ENCODE results near the gene MRPL44.

The MRPL44 gene

DNA sequence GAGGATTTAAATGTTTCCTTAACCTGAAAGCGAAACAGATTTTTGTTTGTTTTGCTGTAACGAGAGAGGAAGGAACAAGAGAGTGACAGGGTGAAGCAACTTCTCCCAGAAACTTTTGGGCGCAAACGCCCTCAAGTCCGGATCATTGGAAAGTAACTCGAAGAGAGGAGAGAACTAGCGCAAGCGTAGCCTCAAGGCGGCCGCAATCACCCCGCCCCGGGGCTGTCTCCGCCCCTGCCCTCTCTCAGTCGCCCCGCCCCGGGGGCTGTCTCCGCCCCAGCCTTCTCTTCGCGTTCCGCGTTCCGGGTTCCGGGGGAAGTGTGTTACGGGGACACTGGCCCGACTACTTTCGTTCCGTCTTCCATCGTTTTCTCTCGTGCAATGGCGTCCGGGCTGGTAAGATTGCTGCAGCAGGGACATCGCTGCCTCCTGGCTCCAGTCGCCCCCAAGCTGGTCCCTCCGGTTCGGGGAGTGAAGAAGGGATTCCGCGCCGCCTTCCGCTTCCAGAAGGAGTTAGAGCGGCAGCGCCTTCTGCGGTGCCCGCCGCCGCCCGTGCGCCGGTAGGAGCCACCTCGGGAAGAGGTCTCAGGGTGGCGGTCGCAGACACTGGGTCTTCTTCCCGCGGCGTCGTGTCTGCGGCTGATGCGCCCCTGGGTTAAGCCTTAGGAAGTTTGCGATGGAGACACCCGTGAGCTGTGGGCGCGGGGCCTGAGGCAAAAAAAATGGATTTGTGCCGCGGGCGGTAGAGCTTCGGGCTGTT is at the start of gene MRPL44:
Gene MRPL44 (plus strand): TSS at position 372 of the 760 bp plus-strand sequence. CDS start 10 bp downstream, at position 382.
- DNase-seq, result peak; percentile 95 to 96

DNA sequence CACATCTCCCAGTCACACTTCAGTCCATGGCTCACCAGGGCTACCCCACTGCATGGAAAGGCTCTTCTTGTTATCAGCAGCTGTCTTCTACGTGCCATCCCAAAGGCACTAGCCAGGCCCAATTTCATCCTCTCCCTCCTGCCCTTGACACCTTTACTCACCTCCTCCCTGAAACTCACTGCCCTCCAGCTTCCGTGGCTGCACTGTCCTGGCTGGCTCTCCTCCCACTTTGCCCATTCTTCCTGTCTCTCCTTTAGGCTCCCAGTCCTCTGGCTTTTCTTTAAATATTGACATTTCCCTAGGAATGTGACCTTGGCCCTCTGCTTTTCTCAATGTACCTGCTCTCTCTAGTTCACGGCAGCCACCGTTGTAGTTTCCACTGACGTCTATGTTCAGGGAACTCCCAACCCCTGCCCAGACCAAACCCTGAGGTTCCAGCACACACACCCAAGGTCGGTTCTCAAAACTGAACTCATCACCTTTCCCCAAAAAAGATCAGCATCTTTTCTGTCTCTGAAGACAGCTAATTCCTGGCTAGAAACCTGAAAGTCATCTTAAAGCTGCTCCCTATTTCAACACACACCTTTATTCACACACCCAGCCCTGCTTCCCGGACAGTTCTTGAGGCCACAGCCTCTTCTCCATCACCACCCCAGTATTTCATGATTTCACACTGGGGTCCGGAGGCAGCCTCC is 48.8 kb upstream of the MRPL44 start:
- no peak for DNase-seq

DNA sequence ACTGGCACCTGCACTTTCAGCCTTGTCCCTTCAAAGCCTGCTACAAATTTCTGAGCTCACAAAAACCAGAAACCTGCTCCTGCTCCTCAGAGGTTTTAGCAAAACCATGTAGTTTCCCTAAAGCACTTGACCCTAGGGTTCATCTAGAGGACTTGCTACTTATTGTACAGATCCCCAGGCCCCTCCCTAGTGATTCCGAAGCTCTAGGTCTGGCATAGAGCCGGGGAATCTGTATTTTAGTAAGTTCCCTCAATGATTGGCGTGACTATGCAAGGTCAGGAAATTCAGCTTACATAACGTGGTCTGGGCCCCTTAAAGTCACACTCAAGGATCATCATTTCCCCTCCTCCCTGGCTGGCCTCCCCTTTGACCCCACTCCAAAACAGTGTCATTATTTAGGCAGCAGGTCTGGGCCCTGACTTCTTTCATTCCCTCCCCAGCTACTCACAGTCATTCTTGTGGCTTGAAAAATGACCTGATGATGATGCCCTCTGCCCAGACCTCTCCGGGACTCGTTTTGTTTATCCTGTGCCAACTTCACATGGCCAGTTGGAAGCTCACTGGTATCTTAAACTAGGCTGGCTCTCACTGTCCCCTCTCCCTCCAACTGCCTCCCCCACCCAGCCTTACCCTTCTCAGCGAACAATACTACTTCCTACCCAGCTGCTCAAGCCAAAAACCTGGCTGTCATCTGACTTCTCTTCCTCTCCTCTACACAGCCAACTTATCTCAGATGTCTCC is 48.1 kb upstream of the MRPL44 start:
- DNase-seq, result no peak

DNA sequence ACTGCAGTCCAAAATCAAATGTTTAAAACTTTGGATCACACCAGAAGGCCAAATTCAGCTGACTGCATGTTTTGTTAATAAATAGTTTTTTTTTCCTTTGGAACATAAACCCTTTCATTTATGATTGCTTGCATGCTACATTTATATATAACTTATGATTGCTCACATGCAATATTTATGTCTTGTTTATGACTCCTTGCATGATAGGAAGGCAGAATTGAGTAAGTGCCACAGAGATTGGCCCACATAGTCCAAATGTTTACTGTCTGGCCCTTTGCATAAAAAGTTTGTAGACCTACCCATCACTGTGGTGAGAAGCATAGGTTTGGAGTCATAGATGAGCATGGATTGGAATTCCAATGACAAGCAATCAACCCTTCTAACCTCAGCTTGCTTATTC is 42.9 kb upstream of the MRPL44 start:
- DNase-seq, result no peak

DNA sequence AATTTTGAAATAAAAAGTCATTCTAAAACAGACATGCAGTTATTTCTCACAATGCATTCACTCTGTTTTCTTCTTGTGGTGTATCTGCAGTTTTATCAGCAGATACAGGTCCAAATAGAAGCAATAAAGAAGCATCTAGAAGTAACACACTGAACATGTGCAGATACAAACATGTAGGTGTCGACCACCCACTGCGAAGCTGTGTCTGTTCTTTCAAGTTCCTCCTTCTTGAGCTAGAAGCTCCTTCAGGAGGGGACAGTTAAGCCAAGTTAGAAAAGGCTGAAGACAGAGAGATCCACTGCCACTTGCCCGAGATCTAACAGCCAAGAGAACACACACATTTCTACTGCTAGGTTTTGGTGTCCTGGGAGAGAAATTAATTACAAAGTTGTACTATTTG is 42.2 kb upstream of the MRPL44 start:
- DNase-seq, result no peak

DNA sequence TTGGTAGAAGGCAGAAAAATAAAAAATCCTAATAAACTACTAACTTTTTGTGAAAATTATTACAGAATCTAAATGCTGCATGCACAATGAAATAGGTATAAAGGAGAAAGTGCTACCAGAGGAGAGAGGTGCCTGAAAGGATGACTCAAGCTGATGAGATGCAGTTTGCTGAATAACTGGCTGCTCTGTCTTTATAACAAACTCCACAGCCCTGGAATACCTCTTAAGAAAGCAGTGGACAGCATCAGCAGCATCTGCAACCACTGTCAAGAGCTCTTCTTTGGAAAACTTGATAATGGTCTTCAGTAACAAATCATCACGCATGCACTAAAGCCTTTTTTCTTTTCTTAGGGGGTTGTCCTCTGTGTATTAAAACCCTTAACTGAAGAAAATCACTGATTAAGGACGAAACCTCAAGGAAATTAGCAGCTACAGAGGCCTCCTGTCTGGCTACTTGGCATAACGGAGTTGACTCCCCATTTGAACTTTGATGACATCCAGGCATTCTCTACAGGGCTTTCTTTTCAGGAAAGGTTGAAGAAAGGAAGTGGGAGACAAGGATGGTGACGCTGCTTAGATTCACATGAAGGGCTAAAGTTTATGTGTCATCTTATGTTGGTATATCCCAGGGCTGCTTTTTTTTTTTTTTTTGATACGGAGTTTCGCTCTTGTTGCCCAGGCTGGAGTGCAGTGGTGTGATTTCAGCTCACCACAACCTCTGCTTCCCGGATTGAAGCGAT is 40.9 kb upstream of the MRPL44 start:
- DNase-seq, result no peak

DNA sequence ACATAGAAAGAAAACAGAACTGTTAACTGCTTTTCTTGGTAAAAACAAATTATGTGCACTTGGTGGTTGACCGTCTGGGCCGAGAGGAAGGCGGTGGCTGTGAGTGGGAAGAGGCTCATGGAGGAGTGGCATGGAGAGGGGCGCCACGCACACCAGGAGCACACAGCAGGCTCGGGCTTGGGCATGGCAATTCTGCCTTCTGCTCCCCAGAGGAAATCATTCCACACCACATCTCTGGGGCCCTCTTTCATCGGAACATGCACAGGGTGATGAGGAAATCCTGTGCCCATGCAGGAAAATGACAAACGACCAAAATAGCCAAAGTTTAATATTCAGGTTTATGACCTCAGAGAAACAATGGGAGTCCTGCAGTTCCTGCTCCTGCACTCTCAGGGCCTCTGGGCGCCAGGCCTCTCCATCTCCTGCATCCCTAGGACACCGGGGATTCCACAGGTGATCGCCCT is 38.6 kb upstream of the MRPL44 start:
- DNase-seq, result no peak

DNA sequence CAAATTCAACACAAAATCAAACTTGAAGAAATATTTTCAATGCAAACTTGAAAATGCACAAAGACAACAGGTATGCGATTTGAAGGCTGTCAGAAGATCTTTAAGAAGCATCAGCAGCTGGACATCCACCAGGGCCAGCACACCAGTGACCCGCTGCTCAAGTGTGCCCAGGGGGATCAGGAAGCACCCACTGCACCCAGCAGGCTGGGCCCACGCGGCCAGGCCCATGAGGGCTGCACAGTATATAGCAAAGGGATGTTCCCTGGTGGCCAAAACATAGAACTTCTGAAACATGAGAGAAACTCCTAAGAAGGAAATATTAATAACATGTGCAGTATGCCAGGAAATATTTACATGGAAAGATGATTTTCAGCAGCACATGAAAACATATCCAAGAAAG is 37.2 kb upstream of the MRPL44 start:
- no peak for DNase-seq

DNA sequence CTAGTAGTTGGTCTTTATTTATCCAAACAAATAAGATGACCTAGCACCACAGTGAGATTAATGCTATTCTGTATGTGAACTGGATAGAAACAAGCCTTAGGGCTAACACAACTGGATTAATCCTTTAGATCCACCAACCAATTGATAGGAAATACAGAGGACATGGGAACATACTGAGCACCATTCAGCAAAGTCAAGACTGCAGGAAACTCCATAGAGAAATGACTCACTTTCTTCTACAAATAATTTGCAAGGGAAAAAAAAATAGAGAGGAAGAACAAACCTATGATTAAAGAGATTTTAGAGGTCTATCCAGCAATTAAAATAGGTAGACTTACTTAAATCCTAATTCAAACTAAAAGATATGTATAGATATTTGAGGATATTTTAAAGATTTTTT is 36.1 kb upstream of the MRPL44 start:
- DNase-seq, result no peak

DNA sequence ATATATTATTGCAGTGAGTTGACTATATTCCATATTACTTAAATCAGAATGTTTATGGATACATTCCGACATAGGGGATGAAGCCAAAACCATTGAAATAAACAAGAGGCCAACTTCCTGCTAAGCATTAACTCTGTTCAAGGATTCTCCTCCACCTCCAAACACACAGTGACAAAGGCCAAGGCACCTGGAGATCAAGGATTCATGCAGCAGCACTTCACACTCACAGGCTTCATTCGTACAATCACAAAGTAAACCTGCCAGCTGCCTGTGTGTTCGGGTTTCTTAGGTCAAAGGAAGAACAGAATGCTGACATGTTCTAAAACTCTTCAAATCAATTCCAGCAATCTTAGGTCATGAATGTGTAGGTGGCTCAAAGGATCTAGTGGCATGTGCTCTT is 35.0 kb upstream of the MRPL44 start:
- DNase-seq, result no peak

DNA sequence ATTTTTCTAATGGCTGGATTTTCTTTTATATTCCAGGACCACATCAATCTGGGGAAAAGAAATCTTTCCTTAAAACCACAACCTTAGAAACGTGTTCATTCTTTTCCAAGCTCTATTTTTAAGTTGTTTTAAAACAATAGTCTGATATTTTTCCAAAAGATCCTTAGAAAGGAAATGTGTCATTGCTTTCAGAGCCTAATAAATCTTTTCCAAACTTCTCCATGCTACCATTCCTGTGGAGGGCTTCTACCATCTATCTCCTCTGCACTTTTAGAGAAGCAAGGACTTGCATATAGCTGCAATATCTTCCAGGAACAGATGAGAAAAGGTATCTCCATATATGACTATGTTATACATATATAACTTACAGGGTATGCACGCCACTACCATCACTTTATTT is 33.3 kb upstream of the MRPL44 start:
- no peak for DNase-seq

DNA sequence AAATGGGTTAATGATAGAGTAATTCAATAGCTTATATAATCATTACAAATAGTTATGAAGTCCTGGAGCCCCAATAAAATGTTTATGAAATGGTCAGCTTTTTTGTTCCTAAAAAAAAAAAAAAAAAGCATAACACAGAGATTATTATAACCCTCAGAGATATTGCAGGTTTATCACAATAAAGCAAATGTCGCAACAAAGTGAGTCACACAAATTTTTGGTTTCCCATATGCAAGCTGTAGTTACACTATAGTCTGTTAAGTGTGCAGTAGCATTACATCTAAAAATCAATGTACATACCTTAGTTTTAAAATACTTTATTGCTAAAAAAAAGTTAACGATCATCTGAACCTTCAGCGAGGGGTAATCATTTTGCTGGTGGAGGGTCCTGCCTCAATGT is 32.2 kb upstream of the MRPL44 start:
- no peak for DNase-seq

DNA sequence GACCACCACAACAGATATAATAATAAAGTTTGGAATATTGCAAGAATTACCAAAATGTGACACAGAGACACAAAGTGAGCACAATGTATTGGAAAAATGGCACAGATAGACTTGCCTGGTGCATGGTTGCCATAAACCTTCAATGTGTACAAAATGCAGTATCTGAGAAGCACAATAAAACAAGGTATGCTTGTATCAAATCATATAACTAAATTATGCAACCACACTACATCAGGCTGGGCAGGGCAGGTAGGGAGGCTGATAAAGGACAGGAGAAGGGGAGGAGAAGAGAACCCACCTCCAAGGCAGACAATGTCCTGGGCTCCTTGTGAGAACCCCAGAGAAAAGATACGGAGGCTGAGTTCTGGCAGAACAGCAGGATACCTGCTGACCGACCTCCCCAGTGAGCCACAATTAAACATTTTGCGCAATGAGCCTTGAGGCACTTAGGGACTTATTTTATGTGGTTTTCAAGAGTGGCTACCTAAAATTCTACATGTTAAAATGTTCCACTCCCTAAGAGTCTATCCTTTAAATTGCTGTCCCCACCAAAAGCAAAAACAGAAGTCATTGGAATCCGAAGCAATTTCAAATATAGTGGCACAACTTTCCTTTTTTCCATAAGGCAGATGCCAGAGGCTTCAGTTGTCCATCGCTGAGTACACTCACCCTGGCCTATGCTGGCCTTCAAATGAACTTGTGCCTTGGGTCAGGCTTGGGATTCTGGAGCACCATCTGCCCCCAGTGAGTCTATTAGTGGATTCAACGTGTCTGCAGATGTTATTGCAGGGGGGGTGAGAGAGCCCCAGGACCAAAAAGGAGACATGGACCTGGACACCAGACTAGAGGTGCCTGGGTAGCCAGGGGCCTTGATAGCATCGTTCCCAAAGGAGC is 28.9 kb upstream of the MRPL44 start:
- DNase-seq, result no peak

DNA sequence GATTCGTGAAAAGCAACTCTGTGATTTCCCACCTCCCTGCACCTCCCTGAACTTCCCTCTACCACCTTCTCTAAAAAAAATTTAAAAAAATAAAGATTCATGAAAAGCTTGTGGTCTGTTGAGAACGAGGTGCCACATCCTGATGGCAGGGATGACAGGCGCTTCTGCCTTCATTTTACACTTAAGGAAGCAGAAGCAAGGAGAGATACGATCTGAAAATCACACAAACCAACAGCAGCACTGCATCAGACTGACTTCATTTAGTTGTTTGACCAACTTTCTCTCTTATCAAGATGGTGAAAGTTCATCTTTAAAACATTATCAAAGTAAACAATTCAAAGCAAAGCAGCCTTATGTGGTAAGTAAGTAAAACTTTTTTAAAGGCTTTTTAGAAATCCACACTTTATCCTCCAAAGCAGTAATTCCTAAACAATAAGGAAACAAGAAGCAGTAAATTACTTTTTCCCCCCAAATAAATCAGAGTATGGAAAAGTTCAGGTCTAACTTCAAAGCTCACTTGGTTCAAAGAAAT is 27.6 kb upstream of the MRPL44 start:
- DNase-seq, result peak in 1 of 2 donors; percentile 71

DNA sequence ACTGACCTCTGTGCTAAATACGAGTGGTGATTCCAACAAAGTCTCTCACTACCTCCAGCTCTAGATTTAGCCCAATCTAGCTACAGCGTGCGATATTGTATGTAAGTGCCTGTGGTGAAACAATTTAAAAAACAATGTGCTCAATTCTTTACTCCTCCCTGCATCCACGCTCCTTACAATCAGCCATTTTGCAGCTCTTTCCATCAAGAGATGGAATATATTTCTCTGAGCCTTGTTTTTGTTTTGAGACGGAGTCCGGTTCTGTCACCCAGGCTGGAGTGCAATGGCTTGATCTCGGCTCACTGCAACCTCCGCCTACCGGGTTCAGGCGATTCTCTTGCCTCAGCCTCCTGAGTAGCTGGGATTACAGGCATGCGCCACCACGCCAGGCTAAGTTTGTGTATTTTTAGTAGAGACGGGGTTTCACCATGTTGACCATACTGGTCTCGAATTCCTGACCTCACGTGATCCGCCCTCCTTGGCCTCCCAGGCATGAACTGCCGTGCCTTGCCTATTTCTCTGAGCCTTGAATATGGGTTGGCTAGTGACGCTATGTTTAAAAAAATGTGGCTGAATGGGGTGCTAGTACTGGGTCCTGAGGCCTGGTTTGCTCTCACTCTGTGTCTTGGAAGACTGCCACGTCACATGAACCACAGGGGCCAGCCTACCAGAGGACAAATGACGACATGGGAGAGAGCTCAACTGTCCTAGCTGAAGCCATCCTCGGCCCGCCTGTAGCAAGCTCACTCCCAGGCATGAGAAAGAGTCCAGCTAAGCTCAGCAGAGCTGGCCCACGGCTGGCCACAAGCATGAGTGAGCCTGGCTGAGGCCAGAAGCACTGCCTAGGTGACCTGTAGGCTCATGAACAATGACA is 26.9 kb upstream of the MRPL44 start:
- peak in 1 of 2 donors; percentile 13 for DNase-seq

DNA sequence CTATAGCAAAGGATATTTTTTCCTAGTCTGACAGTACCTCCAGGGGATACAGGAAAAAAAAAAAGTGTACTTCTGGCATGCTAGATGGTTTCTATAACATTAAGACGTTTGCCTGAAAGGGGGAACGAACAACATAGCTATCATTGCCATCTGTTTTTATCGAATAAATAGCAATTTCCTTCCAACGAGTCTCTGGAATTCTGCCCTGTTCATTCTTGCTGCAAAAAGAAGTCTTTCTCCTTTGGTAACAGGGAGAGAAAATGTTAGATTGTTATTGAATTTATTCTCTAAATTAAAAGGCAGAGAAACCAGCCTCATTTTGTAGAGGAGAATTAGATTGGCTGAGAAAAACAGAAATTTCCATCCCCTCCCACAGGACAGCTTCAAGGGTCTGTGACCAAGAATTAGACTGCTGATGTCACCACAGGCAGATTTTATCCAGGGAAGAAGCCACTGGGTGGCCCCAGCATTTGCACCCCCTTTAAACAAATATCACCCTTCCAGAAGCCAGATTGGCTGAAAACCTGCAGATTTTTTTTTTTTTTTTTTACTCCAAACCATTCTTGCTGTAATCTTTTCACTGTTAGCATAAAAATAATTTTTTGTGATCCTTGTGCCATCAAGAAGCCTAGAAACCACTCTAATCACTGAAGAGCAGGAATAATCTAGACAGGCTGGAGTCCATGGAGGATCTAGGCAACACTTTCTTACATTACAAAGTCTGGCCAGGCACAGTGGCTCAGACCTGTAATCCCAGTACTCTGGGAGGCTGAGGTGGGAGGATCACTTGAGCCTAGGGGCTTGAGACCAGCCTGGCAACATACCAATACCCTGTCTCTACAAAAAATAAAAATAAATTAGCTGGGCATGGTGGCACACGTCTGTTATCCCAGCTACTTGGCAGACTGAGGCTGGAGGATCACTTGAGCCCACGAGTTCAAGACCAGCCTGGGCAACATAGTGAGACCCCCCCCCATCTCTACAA is 24.2 kb upstream of the MRPL44 start:
- DNase-seq, result no peak

DNA sequence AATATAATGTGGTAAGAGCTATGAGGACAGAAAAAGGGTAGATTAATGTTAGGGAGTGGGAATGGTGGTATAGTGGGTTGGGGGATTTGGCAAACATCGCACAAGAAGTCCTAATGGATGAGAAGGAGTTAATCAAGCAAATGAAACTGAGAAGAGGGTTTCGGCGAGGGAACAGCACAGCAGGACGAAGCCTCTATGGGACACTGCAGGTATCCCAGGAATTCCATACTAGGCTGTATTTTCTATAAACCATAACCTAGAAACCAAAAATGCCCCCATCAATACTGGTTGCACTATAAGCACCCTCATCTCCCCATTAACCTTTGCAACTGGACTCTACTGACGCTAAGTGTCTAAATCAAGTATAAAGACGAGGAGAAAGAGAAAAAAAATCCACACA is 22.4 kb upstream of the MRPL44 start:
- DNase-seq, result no peak

DNA sequence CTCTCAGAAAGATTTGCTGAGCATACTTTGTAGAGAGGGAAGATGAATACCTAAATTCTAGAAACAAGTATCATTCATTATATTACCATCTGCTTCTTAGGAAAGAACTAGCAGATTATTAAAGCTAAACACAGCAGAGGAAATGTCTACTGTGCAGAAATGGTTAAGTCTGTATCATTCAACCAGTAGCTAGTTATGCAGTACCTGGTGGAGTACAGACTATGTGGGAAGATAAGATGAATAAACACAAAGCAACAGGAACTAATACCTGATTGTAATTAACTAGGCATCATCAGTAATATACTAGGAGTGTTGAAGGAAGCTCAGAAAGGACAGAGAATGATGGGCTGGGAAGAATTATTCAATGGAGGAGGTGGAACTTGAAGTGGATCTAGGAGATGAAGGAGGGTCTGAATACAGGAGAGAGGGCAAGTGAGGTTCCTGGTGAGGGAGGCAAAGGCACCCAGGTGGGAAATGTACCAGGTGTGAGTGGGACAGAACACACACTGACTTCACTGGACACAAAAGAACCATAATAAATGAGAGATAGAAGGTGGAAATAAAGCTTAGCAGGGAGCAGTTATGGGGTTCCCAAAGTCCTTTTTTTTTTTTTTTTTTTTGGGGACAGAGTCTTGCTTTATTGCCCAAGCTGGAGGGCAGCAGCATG is 21.7 kb upstream of the MRPL44 start:
- DNase-seq, result no peak

DNA sequence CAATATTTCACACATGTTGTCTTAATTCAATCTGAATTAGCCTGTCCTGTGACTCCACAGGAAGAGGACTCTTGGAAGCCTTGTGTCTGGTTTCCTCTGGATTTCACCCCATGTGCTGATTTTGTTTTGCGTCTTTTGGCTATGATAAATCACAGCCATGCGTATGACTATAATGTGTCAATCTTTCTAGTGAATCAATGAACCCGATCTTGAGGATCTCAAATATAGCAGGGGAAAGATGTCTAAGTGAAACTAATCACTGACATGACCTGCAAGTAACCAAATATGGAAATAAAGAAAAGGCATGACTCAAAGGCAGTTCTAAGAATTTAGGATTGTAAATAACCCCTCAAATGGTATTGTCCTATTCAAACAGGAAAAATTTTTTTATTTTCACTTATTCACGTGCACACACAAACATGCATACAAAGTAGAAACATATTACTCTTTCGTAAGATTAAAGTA is 20.4 kb upstream of the MRPL44 start:
- no peak for DNase-seq
